Esophagus squamous epithelium (tissue), 5 donors: ENCODE measurements around the gene PRELP. TPM values are rescaled to one million over a fixed set of nuclear protein-coding genes. Genes with fewer than 3 reads are reported as not detected.

ENCODE experiments used
- DNase-seq: peaks from one replicate; lab custom pipeline; 2025; lab: John Stamatoyannopoulos, UW
- H3K27ac ChIP-seq, 4 donors: fragments of 200-600 bp; sonication (generic); one replicate each; pipeline ENCODE4 v1.5.1; 2016 to 2019; ENCODE audit warnings: mild to moderate bottlenecking in 1 of 4
- H3K27me3 ChIP-seq, 4 donors: fragments of 200-600 bp; sonication (generic); 1 replicate in 3 of 4; 2 replicates in 1 of 4; pipeline versions ENCODE4 v1.5.1 to v1.6.0; 2017 to 2021; ENCODE audit warnings: antibody characterized with exemption in 1 of 4
- H3K36me3 ChIP-seq, 3 donors: fragments of 200-600 bp; sonication (generic); one replicate each; pipeline ENCODE4 v1.5.1; 2016 to 2019
- H3K4me1 ChIP-seq, 3 donors: fragments of 200-600 bp; sonication (generic); one replicate each; pipeline ENCODE4 v1.5.1; 2017 to 2019
- H3K4me3 ChIP-seq, 4 donors: fragments of 200-600 bp; sonication (generic); 1 replicate in 3 of 4; 2 replicates in 1 of 4; pipeline ENCODE4 v1.5.1; 2016 to 2019; ENCODE audit warnings: mild to moderate bottlenecking in 2 of 4, moderate library complexity in 1 of 4
- H3K9me3 ChIP-seq, 3 donors: fragments of 200-600 bp; sonication (generic); one replicate each; pipeline ENCODE4 v1.5.1; 2016 to 2019
- POLR2A ChIP-seq, 4 donors: fragments of 450-650 bp; IDR thresholded peaks; one replicate each; pipeline ENCODE4 v1.6.1; 2017; ENCODE audit warnings: antibody characterized with exemption in 4 of 4, mild to moderate bottlenecking in 4 of 4, moderate library complexity in 3 of 4
- whole genome bisulfite sequencing, 2 donors: methylation state at CpG; one replicate each; pipeline ENCODE4 v1.1.5; 2018; 5-methylcytosine and 5-hydroxymethylcytosine counted together
- intact Hi-C: fragments of 100-400 bp; cut with DNase I; formaldehyde crosslinking; loops from one replicate; pipeline ENCODE4 v1.15.0; 2022
- total RNA-seq, 4 donors: library from RNA; depleted of rRNA; stranded (reverse); fragments of >200 nt; gene quantifications; one replicate each; pipeline ENCODE4 v1.1.0, GENCODE V29; 2016
- TF ChIP-seq, protein P1 (sequence below), 6 experiments: fragments of 450-650 bp in 4 of 6; fragments of 200-600 bp in 2 of 6; sonication (generic) in 2 of 6; IDR thresholded peaks; one replicate each; pipeline ENCODE4 v1.5.1; 2016 to 2019; ENCODE audit warnings: antibody characterized with exemption in 6 of 6, mild to moderate bottlenecking in 4 of 6, moderate library complexity in 4 of 6
- donor health status: DM: yes; HTN: yes; CAD: no.

The PRELP gene
- total RNA-seq, 4 donors from 2014 or later = 2.2 to 71.0 (median 9.1) TPM

DNA sequence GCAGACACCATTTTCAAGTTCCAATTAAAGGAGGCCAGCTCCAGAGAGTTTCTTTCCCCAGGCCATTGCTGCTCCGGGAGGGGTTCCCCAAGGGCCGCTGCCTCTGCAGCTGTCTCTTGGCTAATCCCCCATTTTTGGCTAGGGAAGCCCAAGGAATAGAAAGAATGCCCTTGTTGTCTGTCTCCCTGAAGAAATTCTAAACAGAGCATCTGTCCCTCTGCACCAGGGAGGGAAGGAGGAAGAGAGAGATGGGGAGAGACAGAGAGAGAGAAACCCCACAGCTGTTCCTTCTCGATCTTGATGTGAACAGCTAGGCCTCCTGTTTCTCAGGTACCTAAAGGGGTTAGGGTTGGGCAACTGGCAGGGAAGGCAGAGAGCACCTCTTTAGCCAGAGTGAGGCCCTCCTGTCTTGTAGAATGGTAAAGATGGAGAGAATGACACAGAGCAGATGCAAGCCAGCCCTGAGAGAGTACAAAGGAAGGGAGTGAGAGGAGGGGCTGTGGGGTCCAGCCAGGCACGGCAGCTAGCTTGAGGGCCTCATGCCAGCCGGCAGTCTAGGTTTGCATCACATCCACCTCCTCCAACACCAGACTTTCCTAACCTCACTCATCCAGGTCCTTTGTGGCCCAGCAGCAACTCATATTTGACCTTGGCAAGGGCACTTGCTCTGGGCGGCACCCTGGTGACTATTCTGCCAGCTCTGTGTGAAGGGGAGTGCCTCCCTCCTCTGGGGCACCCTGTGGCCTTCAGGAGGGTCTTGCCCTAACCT is 31.4 kb downstream of the PRELP start:
- peaks cover 0 to 4% (median 0%) of the 10 kb centered on the region in 4 donors for H3K27me3 ChIP-seq
- H3K27ac ChIP-seq = peak overlapping the region; percentile 19 to 75 (median 68)
- no peak for TF ChIP-seq POLR2A (IDR thresholded peaks at IDR 0.05)
- TF ChIP-seq, protein P1, sequence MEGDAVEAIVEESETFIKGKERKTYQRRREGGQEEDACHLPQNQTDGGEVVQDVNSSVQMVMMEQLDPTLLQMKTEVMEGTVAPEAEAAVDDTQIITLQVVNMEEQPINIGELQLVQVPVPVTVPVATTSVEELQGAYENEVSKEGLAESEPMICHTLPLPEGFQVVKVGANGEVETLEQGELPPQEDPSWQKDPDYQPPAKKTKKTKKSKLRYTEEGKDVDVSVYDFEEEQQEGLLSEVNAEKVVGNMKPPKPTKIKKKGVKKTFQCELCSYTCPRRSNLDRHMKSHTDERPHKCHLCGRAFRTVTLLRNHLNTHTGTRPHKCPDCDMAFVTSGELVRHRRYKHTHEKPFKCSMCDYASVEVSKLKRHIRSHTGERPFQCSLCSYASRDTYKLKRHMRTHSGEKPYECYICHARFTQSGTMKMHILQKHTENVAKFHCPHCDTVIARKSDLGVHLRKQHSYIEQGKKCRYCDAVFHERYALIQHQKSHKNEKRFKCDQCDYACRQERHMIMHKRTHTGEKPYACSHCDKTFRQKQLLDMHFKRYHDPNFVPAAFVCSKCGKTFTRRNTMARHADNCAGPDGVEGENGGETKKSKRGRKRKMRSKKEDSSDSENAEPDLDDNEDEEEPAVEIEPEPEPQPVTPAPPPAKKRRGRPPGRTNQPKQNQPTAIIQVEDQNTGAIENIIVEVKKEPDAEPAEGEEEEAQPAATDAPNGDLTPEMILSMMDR (IDR thresholded peaks at IDR 0.05) = no peak
- H3K9me3 ChIP-seq = no peaks in the 10 kb centered on the region
- H3K36me3 ChIP-seq = no peaks in the 10 kb centered on the region
- intact Hi-C loops = loop anchor here (10.0 kb wide), 1 partner anchor 118 kb away; the partner anchor contains the start of gene ATP2B4
- 38 to 45% methylated on average over 4 to 6 of the region's 6 CpGs for WGBS, 2 donors
- H3K4me1 ChIP-seq = peaks cover 10 to 51% (median 24%) of the 10 kb centered on the region in 3 donors
- DNase-seq = no peak
- H3K4me3 ChIP-seq = no peak overlapping the region

DNA sequence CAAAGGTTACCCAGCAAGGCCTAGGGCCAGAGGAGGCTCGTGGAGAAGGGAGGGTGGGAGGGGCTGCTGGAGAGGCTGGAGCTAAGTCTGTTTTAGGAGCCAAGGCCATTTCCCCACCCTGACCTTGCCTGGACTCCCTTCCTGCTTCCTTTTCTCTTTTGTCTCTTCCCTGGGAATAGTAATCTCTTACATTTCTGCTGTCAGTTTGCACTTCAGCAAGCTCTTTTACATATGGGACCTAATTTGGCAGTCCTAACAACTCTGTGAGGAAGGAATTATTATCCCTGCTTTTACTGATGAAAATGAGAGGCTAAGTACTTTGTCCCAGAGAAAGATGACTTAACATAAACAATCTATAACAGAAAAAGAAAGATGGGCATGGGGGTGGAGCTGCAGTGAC is 32.2 kb downstream of the PRELP start:
- Histone ChIP-seq H3K9me3 (no peaks in the 10 kb centered on the region), H3K36me3 (no peaks in the 10 kb centered on the region), H3K4me3 (no peak overlapping the region), H3K27me3 (peaks cover 0 to 4% (median 0%) of the 10 kb centered on the region in 4 donors), H3K27ac (peak overlapping the region; percentile 19 to 75 (median 68)), H3K4me1 (peaks cover 10 to 58% (median 32%) of the 10 kb centered on the region in 3 donors)
- WGBS, 2 donors = 0 to 11% methylated on average over 1 of the region's 1 CpG
- TF ChIP-seq, protein P1 (IDR thresholded peaks at IDR 0.05) = no peak
- TF ChIP-seq POLR2A (IDR thresholded peaks at IDR 0.05) = no peak
- intact Hi-C loops = loop anchor here (10.0 kb wide), 1 partner anchor 117 kb away; the partner anchor contains the start of gene ATP2B4
- no peak for DNase-seq

GRCh38 chr1:203508463-203509073 is 33.0 kb downstream of the PRELP start:
- H3K27me3 ChIP-seq = no peaks in the 10 kb centered on the region
- no peaks in the 10 kb centered on the region for H3K36me3 ChIP-seq
- H3K4me3 ChIP-seq = no peak overlapping the region
- 80 to 89% methylated on average over 8 to 10 of the region's 10 CpGs for WGBS, 2 donors
- intact Hi-C loops = loop anchor here (10.0 kb wide), 1 partner anchor 116 kb away; the partner anchor contains the start of gene ATP2B4
- H3K9me3 ChIP-seq = no peaks in the 10 kb centered on the region
- peak overlapping the region in 3 of 4 donors; percentile 65 to 75 (median 70) for H3K27ac ChIP-seq
- no peak for TF ChIP-seq POLR2A (IDR thresholded peaks at IDR 0.05)
- TF ChIP-seq, protein P1 (IDR thresholded peaks at IDR 0.05) = no peak
- no peak for DNase-seq
- H3K4me1 ChIP-seq = peaks cover 17 to 66% (median 40%) of the 10 kb centered on the region in 3 donors

GRCh38 chr1:203509135-203509534 is 33.5 kb downstream of the PRELP start:
- Histone ChIP-seq H3K36me3 (no peaks in the 10 kb centered on the region), H3K27me3 (no peaks in the 10 kb centered on the region), H3K4me1 (peaks cover 19 to 72% (median 43%) of the 10 kb centered on the region in 3 donors), H3K27ac (peak overlapping the region in 3 of 4 donors; percentile 65 to 75 (median 70)), H3K4me3 (no peak overlapping the region), H3K9me3 (no peaks in the 10 kb centered on the region)
- DNase-seq = no peak
- 56 to 86% methylated on average over 1 of the region's 1 CpG for WGBS, 2 donors
- TF ChIP-seq POLR2A (IDR thresholded peaks at IDR 0.05) = no peak
- TF ChIP-seq, protein P1 (IDR thresholded peaks at IDR 0.05) = no peak
- intact Hi-C loops = loop anchor here (10.0 kb wide), 1 partner anchor 116 kb away; the partner anchor contains the start of gene ATP2B4
